ENCODE results near the gene ZNF597. TPM values are rescaled to one million over a fixed set of nuclear protein-coding genes. Genes with fewer than 3 reads are reported as not detected.

Gene ZNF597
- polyA plus RNA-seq, 4 donors: 0.45 to 3.8 (median 0.88) TPM

DNA sequence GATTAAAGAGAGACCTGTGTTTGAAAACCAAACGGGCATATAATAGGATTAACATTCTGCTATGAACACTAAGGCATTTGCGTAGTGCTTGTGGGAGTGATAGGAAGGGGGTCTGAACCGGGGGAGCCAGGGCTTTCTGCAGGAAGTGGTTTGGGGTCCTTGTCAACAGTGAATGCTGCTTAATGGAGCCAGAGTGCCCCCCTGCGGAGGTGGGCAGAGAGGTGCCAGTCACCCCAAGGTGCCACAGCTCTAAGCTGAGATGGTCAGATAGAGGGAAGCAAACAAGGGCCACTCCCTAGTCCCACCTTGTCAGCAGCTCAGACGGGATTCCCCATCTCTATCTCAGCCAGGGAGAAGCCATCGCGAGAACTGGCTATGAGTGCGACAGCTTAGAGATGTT is 17.8 kb upstream of the ZNF597 start:
- peak in 1 of 2 donors; percentile 41 for DNase-seq
- Histone ChIP-seq H3K36me3 (ENCODE audit: control insufficient read depth in 3 of 3, insufficient read depth in 2 of 3, low read depth in 1 of 3, low read length in 3 of 3) (peaks cover 0 to 13% (median 0%) of the 10 kb centered on the region in 3 donors), H3K27me3 (ENCODE audit: control insufficient read depth in 3 of 3, insufficient read depth in 3 of 3, low read length in 3 of 3) (no peaks in the 10 kb centered on the region), H3K4me3 (ENCODE audit: low read depth in 1 of 3, low read length in 3 of 3) (no peak overlapping the region), H3K4me1 (ENCODE audit: control insufficient read depth in 3 of 3, insufficient read depth in 2 of 3, low read depth in 1 of 3, low read length in 2 of 3) (peaks cover 0 to 36% (median 23%) of the 10 kb centered on the region in 3 donors), H3K9me3 (ENCODE audit: control insufficient read depth in 2 of 2, insufficient read depth in 1 of 2, low read depth in 1 of 2, low read length in 1 of 2) (no peaks in the 10 kb centered on the region), H3K27ac (ENCODE audit: low read depth in 1 of 3, low read length in 2 of 3) (peak overlapping the region in 1 of 3 donors; percentile 8)
- 52 to 61% (median 59%) methylated on average over 8 of the region's 8 CpGs for WGBS, 3 donors
- no peak for FAIRE-seq

GRCh38 chr16:3460585-3460984 is 17.3 kb upstream of the ZNF597 start:
- peaks cover 0 to 36% (median 23%) of the 10 kb centered on the region in 3 donors for H3K4me1 ChIP-seq (ENCODE audit: control insufficient read depth in 3 of 3, insufficient read depth in 2 of 3, low read depth in 1 of 3, low read length in 2 of 3)
- no peak for DNase-seq
- peaks cover 0 to 7% (median 0%) of the 10 kb centered on the region in 3 donors for H3K36me3 ChIP-seq (ENCODE audit: control insufficient read depth in 3 of 3, insufficient read depth in 2 of 3, low read depth in 1 of 3, low read length in 3 of 3)
- no peaks in the 10 kb centered on the region for H3K27me3 ChIP-seq (ENCODE audit: control insufficient read depth in 3 of 3, insufficient read depth in 3 of 3, low read length in 3 of 3)
- H3K4me3 ChIP-seq (ENCODE audit: low read depth in 1 of 3, low read length in 3 of 3): no peak overlapping the region
- FAIRE-seq: no peak
- WGBS, 3 donors: 70 to 72% (median 71%) methylated on average over 8 of the region's 8 CpGs
- H3K27ac ChIP-seq (ENCODE audit: low read depth in 1 of 3, low read length in 2 of 3): peak overlapping the region in 1 of 3 donors; percentile 95
- no peaks in the 10 kb centered on the region for H3K9me3 ChIP-seq (ENCODE audit: control insufficient read depth in 2 of 2, insufficient read depth in 1 of 2, low read depth in 1 of 2, low read length in 1 of 2)

- H3K27me3 ChIP-seq (ENCODE audit: control insufficient read depth in 3 of 3, insufficient read depth in 3 of 3, low read length in 3 of 3): no peaks in the 10 kb centered on the region
- FAIRE-seq (no peak), DNase-seq (no peak)
- peak overlapping the region in 1 of 3 donors; percentile 95 for H3K27ac ChIP-seq (ENCODE audit: low read depth in 1 of 3, low read length in 2 of 3)
- H3K9me3 ChIP-seq (ENCODE audit: control insufficient read depth in 2 of 2, insufficient read depth in 1 of 2, low read depth in 1 of 2, low read length in 1 of 2): no peaks in the 10 kb centered on the region
- H3K36me3 ChIP-seq (ENCODE audit: control insufficient read depth in 3 of 3, insufficient read depth in 2 of 3, low read depth in 1 of 3, low read length in 3 of 3): peaks cover 0 to 3% (median 0%) of the 10 kb centered on the region in 3 donors
- WGBS, 3 donors: 61 to 78% (median 71%) methylated on average over 7 of the region's 7 CpGs
- peaks cover 0 to 36% (median 23%) of the 10 kb centered on the region in 3 donors for H3K4me1 ChIP-seq (ENCODE audit: control insufficient read depth in 3 of 3, insufficient read depth in 2 of 3, low read depth in 1 of 3, low read length in 2 of 3)
- H3K4me3 ChIP-seq (ENCODE audit: low read depth in 1 of 3, low read length in 3 of 3): peak overlapping the region in 2 of 3 donors; percentile 56 to 79
These were observed 16.8 kb upstream of the ZNF597 start for GRCh38 chr16:3460121-3460520.

- H3K4me1 ChIP-seq (ENCODE audit: control insufficient read depth in 3 of 3, insufficient read depth in 2 of 3, low read depth in 1 of 3, low read length in 2 of 3): peaks cover 0 to 36% (median 23%) of the 10 kb centered on the region in 3 donors
- H3K27me3 ChIP-seq (ENCODE audit: control insufficient read depth in 3 of 3, insufficient read depth in 3 of 3, low read length in 3 of 3): no peaks in the 10 kb centered on the region
- 10 to 44% (median 27%) methylated on average over 9 of the region's 9 CpGs for WGBS, 3 donors
- peak overlapping the region; percentile 10 to 79 (median 56) for H3K4me3 ChIP-seq (ENCODE audit: low read depth in 1 of 3, low read length in 3 of 3)
- no peaks in the 10 kb centered on the region for H3K36me3 ChIP-seq (ENCODE audit: control insufficient read depth in 3 of 3, insufficient read depth in 2 of 3, low read depth in 1 of 3, low read length in 3 of 3)
- FAIRE-seq: no peak
- DNase-seq: peak in 1 of 2 donors; percentile 49
- H3K9me3 ChIP-seq (ENCODE audit: control insufficient read depth in 2 of 2, insufficient read depth in 1 of 2, low read depth in 1 of 2, low read length in 1 of 2): no peaks in the 10 kb centered on the region
- peak overlapping the region; percentile 16 to 95 (median 19) for H3K27ac ChIP-seq (ENCODE audit: low read depth in 1 of 3, low read length in 2 of 3)
These were observed 16.2 kb upstream of the ZNF597 start for GRCh38 chr16:3459401-3460090.

- Histone ChIP-seq H3K9me3 (ENCODE audit: control insufficient read depth in 2 of 2, insufficient read depth in 1 of 2, low read depth in 1 of 2, low read length in 1 of 2) (no peaks in the 10 kb centered on the region), H3K27me3 (ENCODE audit: control insufficient read depth in 3 of 3, insufficient read depth in 3 of 3, low read length in 3 of 3) (no peaks in the 10 kb centered on the region), H3K36me3 (ENCODE audit: control insufficient read depth in 3 of 3, insufficient read depth in 2 of 3, low read depth in 1 of 3, low read length in 3 of 3) (no peaks in the 10 kb centered on the region), H3K4me3 (ENCODE audit: low read depth in 1 of 3, low read length in 3 of 3) (peak overlapping the region; percentile 79 to 95 (median 91)), H3K4me1 (ENCODE audit: control insufficient read depth in 3 of 3, insufficient read depth in 2 of 3, low read depth in 1 of 3, low read length in 2 of 3) (peaks cover 0 to 36% (median 21%) of the 10 kb centered on the region in 3 donors), H3K27ac (ENCODE audit: low read depth in 1 of 3, low read length in 2 of 3) (peak overlapping the region; percentile 95 to 99 (median 97))
- DNase-seq (peak; percentile 94 to 97), FAIRE-seq (no peak)
- 1 to 4% (median 2%) methylated on average over 10 of the region's 10 CpGs for WGBS, 3 donors
These were observed 15.6 kb upstream of the ZNF597 start for GRCh38 chr16:3458852-3459361.

DNA sequence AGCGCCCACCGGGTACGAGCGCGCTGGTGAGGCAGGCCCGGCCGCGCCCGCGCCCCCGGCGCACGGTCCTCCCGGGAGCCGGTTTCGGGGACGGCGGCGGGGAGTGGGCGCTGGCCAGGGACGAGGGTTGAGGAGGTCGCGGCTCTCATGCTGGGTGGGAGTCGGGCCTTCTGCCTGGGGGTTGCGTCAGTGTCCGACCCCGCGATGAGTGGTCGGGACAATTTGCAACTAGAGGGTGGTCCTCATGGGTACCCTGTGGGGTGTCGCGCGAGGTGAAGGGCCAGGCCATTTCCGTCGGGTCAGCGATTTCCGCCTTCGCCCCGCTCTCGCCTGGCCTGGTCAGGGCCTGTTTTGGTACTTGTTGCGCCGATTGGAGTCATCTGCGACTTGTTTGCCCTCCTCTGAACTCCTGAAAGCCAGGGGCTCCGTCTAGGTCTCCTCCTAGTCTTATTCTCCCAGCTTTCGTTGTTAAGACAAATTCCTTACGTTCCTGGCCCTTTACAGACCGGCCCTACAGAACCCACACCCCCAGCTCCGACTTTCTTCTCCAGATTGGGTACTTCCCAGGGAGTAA is 15.1 kb upstream of the ZNF597 start:
- no peak for FAIRE-seq
- peak in 1 of 2 donors; percentile 58 for DNase-seq
- Histone ChIP-seq H3K36me3 (ENCODE audit: control insufficient read depth in 3 of 3, insufficient read depth in 2 of 3, low read depth in 1 of 3, low read length in 3 of 3) (no peaks in the 10 kb centered on the region), H3K27me3 (ENCODE audit: control insufficient read depth in 3 of 3, insufficient read depth in 3 of 3, low read length in 3 of 3) (no peaks in the 10 kb centered on the region), H3K4me1 (ENCODE audit: control insufficient read depth in 3 of 3, insufficient read depth in 2 of 3, low read depth in 1 of 3, low read length in 2 of 3) (peaks cover 0 to 36% (median 21%) of the 10 kb centered on the region in 3 donors), H3K4me3 (ENCODE audit: low read depth in 1 of 3, low read length in 3 of 3) (peak overlapping the region; percentile 79 to 95 (median 91)), H3K27ac (ENCODE audit: low read depth in 1 of 3, low read length in 2 of 3) (peak overlapping the region; percentile 95 to 99 (median 97)), H3K9me3 (ENCODE audit: control insufficient read depth in 2 of 2, insufficient read depth in 1 of 2, low read depth in 1 of 2, low read length in 1 of 2) (no peaks in the 10 kb centered on the region)
- WGBS, 3 donors: 0% methylated on average over 36 to 47 of the region's 47 CpGs

DNA sequence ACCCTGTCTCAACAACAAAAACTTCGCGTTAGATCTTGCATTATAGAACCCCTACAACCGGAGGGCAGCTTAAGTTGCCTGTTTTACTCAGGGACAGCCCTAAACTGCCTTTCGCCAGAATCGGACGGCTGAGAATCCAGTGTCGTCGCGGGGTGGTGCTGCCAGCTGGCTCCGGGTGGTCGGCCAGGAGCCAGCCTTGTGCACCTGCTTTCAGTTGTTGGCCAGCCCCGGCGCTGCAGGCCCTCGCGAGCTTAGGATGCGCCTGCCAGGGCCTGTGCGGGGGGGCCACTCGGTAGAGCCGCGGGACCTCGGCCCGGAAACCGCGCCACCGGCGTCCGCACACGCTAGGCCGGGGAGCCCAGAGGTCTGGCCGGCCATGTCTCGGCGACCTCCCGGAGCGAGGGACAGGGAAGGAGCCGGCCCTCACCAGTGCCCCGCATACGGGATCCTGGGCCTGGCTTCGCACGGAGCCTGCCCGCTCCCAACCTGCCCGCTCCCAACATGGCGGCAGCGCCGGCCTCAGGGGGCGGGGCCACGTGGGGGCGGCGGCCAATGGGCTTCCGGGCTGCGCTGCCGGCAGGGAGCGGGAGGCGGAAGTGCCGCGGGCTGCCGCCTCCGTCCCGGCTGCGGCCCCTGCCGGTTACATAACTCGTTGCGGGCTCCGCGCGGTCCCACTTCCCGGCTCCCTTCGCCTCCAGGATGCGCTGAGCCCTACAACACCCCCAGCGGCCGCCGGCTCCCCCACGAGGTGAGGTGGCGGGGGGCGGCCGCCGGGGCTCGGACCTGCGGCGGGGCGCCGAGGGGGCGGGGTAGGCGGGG is 14.3 kb upstream of the ZNF597 start:
- Histone ChIP-seq H3K27me3 (ENCODE audit: control insufficient read depth in 3 of 3, insufficient read depth in 3 of 3, low read length in 3 of 3) (no peaks in the 10 kb centered on the region), H3K4me3 (ENCODE audit: low read depth in 1 of 3, low read length in 3 of 3) (peak overlapping the region; percentile 62 to 95 (median 91)), H3K27ac (ENCODE audit: low read depth in 1 of 3, low read length in 2 of 3) (peak overlapping the region; percentile 95 to 99 (median 97)), H3K36me3 (ENCODE audit: control insufficient read depth in 3 of 3, insufficient read depth in 2 of 3, low read depth in 1 of 3, low read length in 3 of 3) (no peaks in the 10 kb centered on the region), H3K9me3 (ENCODE audit: control insufficient read depth in 2 of 2, insufficient read depth in 1 of 2, low read depth in 1 of 2, low read length in 1 of 2) (no peaks in the 10 kb centered on the region), H3K4me1 (ENCODE audit: control insufficient read depth in 3 of 3, insufficient read depth in 2 of 3, low read depth in 1 of 3, low read length in 2 of 3) (peaks cover 0 to 36% (median 21%) of the 10 kb centered on the region in 3 donors)
- 1% methylated on average over 62 to 83 of the region's 83 CpGs for WGBS, 3 donors
- DNase-seq: peak; percentile 90 to 97
- no peak for FAIRE-seq

- Histone ChIP-seq H3K27ac (ENCODE audit: low read depth in 1 of 3, low read length in 2 of 3) (no peak overlapping the region), H3K4me1 (ENCODE audit: control insufficient read depth in 3 of 3, insufficient read depth in 2 of 3, low read depth in 1 of 3, low read length in 2 of 3) (peaks cover 0 to 13% (median 13%) of the 10 kb centered on the region in 3 donors), H3K27me3 (ENCODE audit: control insufficient read depth in 3 of 3, insufficient read depth in 3 of 3, low read length in 3 of 3) (no peaks in the 10 kb centered on the region), H3K4me3 (ENCODE audit: low read depth in 1 of 3, low read length in 3 of 3) (no peak overlapping the region), H3K36me3 (ENCODE audit: control insufficient read depth in 3 of 3, insufficient read depth in 2 of 3, low read depth in 1 of 3, low read length in 3 of 3) (peaks cover 0 to 7% (median 0%) of the 10 kb centered on the region in 3 donors), H3K9me3 (ENCODE audit: control insufficient read depth in 2 of 2, insufficient read depth in 1 of 2, low read depth in 1 of 2, low read length in 1 of 2) (peaks cover 0 to under 1% of the 10 kb centered on the region in 2 donors)
- DNase-seq: no peak
- FAIRE-seq: no peak
- 82 to 87% (median 84%) methylated on average over 10 of the region's 10 CpGs for WGBS, 3 donors
These were observed 11.4 kb upstream of the ZNF597 start for GRCh38 chr16:3454631-3455147.
